HG02885 (cell line): ENCODE results near the gene CALR3.

Experiments used
- ATAC-seq: cut with Tn5 transposase; IDR thresholded peaks from one replicate; pipeline ENCODE4 v1.9.1; 2021; ENCODE audit warnings: mild to moderate bottlenecking; ENCODE audit not compliant: unreplicated experiment, poor library complexity

The CALR3 gene

GRCh38 chr19:16435238-16435917 is 60.6 kb downstream of the CALR3 start:
- no peak for ATAC-seq

GRCh38 chr19:16433986-16434385 is 62.0 kb downstream of the CALR3 start:
- ATAC-seq: no peak

- no peak for ATAC-seq
Measured at GRCh38 chr19:16429759-16430091, 66.2 kb downstream of the CALR3 start.

GRCh38 chr19:16429066-16429758 is 66.8 kb downstream of the CALR3 start:
- ATAC-seq: no peak
